ENCODE measurements around the gene PNISR. TPM values are rescaled to one million over a fixed set of nuclear protein-coding genes. Genes with fewer than 3 reads are reported as not detected.
A peak's percentile ranks its signal among the peaks of the same experiment; 100 is the strongest.

PNISR gene
- total and polyA plus RNA-seq, 12 donors, result 25.6 to 161 (median 90.3) TPM

DNA sequence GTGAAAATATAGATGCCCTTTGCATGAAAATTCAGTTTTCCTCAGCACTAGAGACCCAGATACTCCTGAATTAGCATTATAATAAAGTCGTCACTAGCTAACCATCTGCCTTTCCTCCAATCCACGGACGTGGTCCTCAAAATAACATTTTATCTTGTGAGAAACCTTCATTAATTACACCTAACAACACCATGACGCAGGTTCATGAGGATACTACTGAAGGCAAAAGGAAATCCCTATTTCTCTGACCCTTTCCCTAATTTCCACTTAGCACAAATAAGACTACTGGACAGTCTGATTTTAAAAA is 1.3 kb upstream of the PNISR start:
- 18 to 40% (median 24%) methylated on average over 4 of the region's 4 CpGs for WGBS, 4 donors
- Histone ChIP-seq H3K4me3 (peak overlapping the region in 2 of 4 donors; percentile 76 to 98), H3K4me1 (replicated peaks in 1 of 2) (peaks cover 20 to 54% of the 10 kb centered on the region in 2 donors), H3K27ac (peak overlapping the region; percentile 88 to 99 (median 98)), H3K27me3 (no peaks in the 10 kb centered on the region), H3K36me3 (replicated peaks in 1 of 2) (peaks cover 0 to 9% of the 10 kb centered on the region in 2 donors), H3K9me3 (replicated peaks in 1 of 3) (no peaks in the 10 kb centered on the region)
- intact Hi-C loops (cut with DNase I), result no loop called here
- TF ChIP-seq POLR2A (IDR thresholded peaks at IDR 0.05), result no peak
- TF ChIP-seq, protein P1, sequence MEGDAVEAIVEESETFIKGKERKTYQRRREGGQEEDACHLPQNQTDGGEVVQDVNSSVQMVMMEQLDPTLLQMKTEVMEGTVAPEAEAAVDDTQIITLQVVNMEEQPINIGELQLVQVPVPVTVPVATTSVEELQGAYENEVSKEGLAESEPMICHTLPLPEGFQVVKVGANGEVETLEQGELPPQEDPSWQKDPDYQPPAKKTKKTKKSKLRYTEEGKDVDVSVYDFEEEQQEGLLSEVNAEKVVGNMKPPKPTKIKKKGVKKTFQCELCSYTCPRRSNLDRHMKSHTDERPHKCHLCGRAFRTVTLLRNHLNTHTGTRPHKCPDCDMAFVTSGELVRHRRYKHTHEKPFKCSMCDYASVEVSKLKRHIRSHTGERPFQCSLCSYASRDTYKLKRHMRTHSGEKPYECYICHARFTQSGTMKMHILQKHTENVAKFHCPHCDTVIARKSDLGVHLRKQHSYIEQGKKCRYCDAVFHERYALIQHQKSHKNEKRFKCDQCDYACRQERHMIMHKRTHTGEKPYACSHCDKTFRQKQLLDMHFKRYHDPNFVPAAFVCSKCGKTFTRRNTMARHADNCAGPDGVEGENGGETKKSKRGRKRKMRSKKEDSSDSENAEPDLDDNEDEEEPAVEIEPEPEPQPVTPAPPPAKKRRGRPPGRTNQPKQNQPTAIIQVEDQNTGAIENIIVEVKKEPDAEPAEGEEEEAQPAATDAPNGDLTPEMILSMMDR (IDR thresholded peaks at IDR 0.05), result no peak
- DNase-seq, result no peak

DNA sequence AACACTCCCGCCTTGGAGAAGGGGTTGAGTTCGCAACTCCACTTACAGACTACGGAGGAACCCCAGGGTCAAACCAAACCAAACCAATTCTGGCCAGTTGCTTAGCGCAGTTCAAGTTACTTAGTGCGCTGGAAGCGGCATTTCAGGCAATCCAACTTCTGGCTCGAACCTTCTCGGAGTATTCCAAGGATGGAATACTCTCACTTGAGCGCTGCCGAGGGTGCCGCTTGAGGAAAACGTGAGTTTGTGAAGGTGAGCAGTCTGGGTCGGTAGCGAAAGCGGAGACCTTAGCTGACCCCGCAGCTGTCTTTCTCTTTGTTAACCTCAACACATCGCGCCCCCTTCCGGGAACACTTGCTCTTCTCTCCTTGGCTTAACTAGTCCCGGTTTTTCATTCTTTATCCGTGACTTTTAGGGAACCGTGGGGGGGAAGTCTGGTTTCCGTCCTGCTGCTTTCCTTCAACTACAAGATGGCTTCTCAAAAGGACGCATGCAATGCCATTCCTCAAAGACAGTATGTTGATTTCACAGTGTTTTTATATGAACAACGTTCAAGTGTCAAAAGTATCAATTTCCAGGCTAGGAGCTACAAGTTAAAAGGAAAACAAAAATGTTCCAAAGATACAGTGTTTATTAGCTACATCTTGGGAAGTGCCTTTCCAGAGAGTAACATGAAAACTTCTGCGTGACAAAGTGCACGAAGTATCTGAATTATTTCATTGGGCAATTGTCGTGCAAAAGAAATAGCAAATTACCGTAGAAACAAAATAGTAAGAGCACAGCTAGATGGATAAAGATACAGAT is 741 bp upstream of the PNISR start:
- Histone ChIP-seq H3K27ac (peak overlapping the region; percentile 88 to 99 (median 98)), H3K9me3 (replicated peaks in 1 of 3) (no peaks in the 10 kb centered on the region), H3K4me1 (replicated peaks in 1 of 2) (peaks cover 21 to 59% of the 10 kb centered on the region in 2 donors), H3K36me3 (replicated peaks in 1 of 2) (peaks cover 0 to 3% of the 10 kb centered on the region in 2 donors), H3K4me3 (peak overlapping the region; percentile 44 to 98 (median 86)), H3K27me3 (no peaks in the 10 kb centered on the region)
- 0 to 2% (median 1%) methylated on average over 22 to 29 of the region's 29 CpGs for WGBS, 4 donors
- peak; percentile 82 to 95 (median 89) for DNase-seq
- no peak for TF ChIP-seq POLR2A (IDR thresholded peaks at IDR 0.05)
- TF ChIP-seq, protein P1 (IDR thresholded peaks at IDR 0.05), result peak in 4 of 6 experiments; percentile 30 to 48 (median 36)
- intact Hi-C loops (cut with DNase I), result no loop called here

DNA sequence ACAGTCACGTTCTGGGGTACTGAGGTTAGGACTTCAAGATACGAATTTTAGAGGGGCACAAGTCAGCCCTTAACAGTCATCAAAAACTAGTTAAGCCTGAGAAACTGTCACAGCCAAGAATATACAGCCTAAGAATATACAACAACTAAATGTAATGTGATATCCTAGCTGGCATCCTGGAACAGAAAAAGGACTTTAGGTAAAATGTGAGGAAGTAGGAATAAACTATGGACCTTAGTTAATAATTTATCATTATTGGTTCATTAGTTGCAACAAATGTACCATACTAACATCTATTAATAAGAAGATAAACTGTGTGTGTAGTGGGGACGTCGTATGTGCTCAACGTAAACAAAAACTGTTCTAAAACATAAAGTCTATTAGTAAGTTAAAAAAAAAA is 1.1 kb downstream of the PNISR start:
- intact Hi-C loops (cut with DNase I), result no loop called here
- H3K4me1 ChIP-seq (replicated peaks in 1 of 2), result peaks cover 21 to 66% of the 10 kb centered on the region in 2 donors
- no peak for DNase-seq

DNA sequence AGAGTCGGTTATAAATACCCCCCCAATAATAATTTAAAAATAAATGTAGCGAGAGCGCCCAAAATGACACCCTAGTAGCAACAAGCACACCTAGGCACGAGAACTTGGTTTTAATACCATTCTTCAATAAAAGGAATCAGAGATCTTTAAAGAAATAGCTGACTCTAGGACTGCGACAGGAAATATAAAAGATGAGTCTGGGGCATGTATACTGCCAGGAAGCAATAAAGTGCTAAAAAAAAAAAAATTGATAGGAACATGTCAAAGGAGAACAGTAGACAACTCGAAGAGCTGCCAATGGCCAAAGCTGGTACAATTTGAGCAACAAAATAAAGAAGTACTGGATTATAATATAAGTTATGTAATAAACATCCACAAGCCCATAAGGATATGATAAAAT is 2.2 kb downstream of the PNISR start:
- no peak for DNase-seq
- H3K4me1 ChIP-seq (replicated peaks in 1 of 2), result peaks cover 21 to 68% of the 10 kb centered on the region in 2 donors
- no peak for TF ChIP-seq POLR2A (IDR thresholded peaks at IDR 0.05)
- TF ChIP-seq, protein P1 (IDR thresholded peaks at IDR 0.05), result no peak
- 77 to 87% (median 82%) methylated on average over 6 of the region's 6 CpGs for WGBS, 4 donors
- H3K36me3 ChIP-seq (replicated peaks in 1 of 2), result no peaks in the 10 kb centered on the region
- no peak overlapping the region for H3K27ac ChIP-seq
- H3K9me3 ChIP-seq (replicated peaks in 1 of 3), result no peaks in the 10 kb centered on the region
- intact Hi-C loops (cut with DNase I), result no loop called here
- H3K27me3 ChIP-seq, result no peaks in the 10 kb centered on the region
- no peak overlapping the region for H3K4me3 ChIP-seq

More for the DNA sequence above, 1.1 kb downstream of the PNISR start:
- Histone ChIP-seq H3K36me3 (replicated peaks in 1 of 2) (no peaks in the 10 kb centered on the region), H3K4me3 (peak overlapping the region in 3 of 4 donors; percentile 22 to 98 (median 76)), H3K27ac (peak overlapping the region in 1 of 5 donors; percentile 99), H3K27me3 (no peaks in the 10 kb centered on the region), H3K9me3 (replicated peaks in 1 of 3) (no peaks in the 10 kb centered on the region)
- 33 to 47% (median 42%) methylated on average over 5 of the region's 5 CpGs for WGBS, 4 donors
- TF ChIP-seq, protein P1 (IDR thresholded peaks at IDR 0.05), result no peak
- no peak for TF ChIP-seq POLR2A (IDR thresholded peaks at IDR 0.05)
